Measurements from ENCODE around the gene SIVA1.

The SIVA1 gene

DNA sequence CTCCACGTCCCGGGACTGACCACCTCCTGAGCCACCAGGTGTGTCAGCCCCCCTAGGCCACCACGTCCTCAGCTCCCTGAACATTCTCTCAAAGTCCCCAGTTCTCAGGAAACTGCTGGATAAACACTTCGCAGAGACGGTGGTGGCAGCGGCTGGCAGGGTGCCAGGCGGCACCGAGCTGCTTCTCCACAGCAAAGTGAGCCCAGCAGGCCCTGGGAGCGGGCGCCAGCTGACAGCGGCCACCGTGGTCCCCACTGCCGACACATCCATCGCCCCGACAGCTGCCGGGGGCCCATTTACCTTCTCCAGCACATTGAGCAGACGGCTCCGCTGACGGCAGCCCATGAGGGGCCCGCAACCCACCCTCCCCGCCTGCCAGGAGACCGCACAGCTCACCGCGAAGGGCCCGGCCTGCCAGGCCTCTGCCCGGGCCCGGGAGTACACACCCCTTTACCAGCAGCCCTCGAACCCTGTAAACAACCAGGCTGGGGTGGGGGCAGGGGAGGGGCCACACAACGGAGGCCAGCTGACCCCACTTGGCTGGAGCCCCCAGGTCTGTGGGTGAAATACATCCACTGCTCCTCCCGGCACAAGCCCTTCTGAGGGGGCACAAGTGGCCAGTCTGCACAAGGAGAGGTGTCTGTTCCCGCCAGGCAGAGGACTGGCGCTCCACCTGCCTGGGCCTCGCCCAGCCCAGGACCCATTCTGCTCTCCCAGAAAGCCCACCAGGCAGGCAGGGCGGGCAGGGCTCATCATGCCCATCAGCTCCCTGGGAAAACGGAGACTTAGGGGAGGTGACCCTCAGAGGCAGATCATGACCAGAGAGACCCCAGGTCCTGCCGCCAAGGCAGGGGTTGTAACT, 32.1 kb downstream of the SIVA1 start:
- DNase-seq (ENCODE audit: low read depth) = no peak

DNA sequence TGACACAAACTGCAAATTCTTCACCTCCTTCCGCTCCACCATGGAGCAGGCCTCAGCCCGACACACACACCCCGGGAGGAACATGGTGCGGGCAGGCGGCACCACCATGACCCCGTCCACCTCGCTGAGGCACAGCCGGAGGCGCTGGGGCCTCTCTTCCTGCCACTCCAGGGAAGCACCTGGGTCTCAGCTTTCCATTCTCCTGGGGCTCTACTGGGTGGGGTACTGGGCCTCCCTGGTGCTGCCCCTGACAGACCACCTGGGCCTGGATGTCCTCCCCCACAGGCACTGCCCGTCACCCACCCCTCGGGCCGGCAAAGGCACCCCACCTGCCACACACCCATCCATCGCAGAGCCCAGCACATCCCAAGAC, 32.7 kb downstream of the SIVA1 start:
- no peak for DNase-seq (ENCODE audit: low read depth)

DNA sequence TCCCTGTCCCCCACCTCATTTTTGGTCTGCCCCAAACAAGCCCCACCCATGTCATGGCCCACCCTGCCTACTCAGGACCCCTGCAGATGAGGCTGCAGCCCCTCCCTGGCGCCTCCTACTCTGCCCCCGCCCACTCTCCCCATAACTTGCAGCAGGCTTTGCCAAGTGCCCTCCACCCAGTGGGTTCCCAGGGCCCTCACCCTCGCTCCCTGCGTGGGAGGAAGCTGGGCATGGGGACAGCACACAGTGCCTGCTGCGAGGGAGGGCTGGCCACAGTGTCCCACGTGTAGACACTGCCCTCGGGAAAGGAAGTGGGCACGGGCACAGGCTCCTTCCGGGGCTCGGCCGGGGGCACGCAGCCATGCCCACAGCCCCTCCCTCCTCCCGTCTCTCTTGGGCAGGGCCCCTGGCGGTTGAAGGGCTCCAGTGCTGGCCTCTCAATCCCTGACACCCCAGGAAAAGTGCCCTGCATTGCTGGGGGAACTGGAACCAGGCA, 33.2 kb downstream of the SIVA1 start:
- DNase-seq (ENCODE audit: low read depth) = no peak

DNA sequence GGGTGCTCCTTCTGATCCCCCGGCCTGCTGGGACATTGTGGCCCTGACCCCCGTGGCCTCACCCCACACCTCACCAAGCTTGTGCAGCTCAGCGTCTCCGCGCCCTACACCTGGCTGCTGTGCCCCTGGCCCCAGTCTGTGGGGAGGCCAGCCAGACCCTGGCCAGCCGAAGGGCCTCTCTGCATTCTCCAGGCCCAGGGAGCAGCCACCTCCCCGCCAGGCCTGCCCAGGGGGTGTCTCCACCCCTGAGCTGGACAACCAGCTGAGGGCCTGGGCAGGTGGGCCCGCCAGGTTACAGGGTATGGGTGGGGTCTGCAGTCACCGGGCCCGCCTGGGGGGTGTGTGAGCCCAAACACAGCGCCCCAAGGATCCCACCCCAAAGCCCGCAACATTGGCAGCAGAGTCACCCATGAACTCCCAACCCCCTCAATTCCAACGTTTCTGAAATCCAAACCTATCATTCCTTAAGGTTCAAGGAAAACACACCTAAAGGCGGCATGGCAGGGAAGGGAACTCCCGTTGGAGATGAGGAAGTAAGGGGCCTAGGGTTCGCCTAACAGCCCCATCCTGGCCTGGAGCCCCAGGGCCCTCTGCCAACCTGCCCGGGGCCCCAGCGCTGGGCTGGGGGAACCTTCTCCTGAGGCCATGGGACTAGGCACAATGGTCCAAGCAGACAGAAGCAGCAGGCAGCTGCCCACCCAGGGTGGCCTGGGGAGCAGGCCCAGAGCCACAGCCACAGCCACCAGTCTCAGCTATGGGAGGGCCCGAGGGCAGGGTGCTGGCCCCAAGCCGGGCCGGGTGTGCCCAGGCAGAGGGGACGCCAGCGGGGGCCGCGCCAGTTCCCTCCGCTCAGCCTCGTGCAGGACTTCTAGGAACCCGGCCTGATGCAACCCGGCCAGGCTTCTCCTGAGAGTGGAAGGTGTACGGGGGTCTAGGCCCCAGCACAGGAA, 34.1 kb downstream of the SIVA1 start:
- DNase-seq (ENCODE audit: low read depth) = no peak

DNA sequence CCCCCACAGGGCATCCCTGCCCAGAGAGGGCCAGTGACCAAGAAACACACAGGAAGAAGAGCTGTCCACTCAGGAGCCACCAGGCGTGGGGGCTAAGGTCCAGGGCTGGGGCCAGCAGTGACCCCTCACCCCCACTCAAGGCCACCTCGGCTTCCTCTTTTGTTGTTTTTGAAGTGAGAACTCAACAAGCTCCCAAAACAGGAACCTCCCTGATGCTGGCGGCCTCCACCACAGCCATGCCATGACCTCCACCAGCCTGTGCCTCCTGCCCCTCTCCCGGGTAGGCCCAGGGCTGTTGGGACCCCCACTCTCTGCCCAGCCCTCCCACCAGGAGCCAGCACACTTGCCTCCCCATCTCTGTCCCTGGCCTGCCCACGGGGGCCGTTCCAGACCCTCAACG, 34.8 kb downstream of the SIVA1 start:
- DNase-seq (ENCODE audit: low read depth) = no peak

DNA sequence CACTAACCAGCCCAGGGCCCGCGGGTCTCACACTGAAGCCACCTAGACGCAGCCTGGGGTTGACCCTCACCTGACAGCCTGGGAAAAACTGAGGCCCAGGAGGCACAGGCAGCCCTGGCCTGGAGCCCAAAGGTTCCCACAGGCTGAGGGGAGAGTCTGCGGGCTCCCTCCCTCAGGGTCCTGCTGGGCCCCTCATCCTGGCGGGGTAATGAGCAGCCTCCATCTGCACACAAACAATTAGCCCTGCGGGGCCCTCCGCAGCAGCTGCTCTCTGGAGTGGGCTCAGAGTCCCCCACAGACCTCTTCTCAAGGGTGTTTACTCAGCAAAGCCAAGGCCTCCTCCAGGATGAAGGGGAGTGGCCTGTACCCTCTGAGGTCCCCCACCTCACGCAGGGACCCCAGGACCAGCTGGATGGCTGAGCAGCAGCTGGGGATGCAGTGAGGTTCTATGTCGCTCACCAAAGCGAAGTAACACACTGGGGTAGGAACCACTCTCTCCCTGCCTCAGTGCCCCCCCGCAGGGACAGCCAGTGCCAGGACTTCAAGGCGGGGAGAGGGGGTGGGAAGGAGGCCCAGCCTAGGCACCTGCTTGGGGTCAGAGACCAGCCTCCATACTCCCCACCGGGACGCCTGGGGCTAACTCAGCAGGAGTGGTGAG, 35.3 kb downstream of the SIVA1 start:
- DNase-seq (ENCODE audit: low read depth) = no peak

DNA sequence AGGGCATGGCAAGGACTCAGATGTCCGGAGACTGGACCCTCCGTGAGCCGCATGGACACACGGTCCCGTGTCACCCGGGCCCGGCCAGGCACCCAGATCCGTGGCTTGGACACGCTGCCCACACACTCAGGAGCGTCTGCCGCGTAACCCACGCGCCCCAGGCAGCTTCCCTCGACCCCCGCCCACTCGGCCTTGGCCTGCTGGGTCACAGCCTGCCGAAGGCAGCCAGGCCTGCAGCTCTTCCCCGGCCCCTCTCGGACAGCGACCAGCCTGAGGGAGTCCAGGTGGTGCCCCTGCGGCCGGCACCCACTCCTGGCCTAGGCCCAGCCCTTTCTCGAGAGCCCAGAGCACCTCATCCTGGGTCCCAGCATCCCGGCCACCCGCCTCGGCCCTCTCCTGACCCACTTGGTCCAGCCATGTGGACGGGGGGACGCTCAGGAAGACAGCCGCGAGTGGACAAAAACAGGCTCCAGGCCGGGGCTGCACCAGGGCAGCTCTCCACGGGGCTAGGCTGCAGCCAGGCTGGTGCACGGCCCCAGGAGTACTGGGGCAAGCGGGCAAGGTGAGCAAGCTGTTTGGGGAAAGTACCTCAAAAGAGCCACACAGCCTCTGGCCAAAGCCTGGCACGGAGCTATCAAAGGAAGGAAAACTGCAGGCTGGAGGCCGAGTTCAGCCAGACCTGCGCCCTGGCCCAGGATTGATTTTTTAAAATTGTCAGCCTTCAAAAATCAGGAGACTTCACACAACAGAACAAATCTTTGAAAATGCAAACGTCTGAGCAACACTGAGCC, 36.1 kb downstream of the SIVA1 start:
- no peak for DNase-seq (ENCODE audit: low read depth)

DNA sequence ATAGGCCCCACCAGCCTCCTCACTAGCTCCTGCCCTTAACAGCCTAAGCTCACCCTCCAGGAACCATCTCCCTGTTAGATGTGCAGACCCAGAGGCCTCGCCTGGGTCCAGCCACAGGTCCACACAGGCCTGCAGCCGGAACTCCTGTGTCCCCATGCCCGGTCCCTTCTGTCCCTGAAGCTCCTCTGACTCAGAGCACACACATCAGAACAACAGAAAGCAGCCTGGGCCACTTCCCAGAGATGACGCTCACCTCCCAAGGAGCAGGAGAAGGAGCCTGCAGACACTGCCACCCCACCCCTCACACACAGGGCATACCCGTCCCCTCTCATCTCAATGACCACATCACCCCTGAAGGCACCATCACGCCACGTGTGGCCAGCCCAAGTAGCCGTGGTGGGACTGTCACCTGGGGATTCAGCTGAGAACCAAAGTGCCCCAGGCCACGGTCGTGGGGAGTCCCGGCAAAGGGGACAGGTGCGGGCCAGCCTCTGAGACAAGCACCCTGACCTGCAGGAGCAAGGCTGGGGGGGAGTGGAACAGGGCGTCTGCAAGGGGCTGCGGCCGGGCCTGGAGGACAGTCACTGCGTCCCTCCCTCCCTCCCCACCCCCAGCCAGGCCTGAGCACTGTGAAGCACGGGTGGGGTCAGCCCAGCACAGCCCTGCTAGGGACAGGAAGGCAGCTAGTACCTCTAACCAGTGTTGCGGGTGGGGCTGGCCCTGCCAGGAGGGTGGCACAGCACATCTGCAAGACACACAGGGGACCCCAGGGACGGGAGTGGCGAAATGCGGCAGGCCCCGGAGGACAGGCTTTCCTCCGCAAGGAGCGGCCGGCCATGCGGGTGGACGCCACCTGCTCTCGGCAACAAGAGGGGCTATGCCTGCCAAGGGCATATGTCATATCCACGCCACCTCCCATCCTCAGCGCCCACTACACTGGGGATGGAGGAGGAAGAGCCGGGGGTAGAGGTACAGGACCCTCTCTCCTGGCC, 37.1 kb downstream of the SIVA1 start:
- no peak for DNase-seq (ENCODE audit: low read depth)

DNA sequence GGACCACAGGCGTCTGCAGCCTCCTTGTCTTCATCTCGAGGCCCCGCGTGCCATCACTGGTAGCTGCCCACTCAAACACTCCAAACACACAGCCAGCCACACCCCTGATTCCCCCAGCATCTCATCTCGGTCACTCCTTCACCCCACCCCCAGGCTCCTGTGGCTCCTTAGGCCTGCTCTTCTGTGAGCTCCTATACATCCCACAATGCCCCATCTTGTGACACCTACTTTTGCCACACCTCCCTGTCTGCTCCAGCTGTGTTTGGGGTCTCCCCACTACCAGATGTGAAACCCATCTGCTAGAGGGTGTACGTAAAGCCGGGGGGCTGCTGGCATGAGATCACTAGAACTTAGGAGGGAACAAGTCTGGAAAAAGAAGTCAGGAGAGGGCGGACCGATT, 38.5 kb downstream of the SIVA1 start:
- DNase-seq (ENCODE audit: low read depth) = no peak

DNA sequence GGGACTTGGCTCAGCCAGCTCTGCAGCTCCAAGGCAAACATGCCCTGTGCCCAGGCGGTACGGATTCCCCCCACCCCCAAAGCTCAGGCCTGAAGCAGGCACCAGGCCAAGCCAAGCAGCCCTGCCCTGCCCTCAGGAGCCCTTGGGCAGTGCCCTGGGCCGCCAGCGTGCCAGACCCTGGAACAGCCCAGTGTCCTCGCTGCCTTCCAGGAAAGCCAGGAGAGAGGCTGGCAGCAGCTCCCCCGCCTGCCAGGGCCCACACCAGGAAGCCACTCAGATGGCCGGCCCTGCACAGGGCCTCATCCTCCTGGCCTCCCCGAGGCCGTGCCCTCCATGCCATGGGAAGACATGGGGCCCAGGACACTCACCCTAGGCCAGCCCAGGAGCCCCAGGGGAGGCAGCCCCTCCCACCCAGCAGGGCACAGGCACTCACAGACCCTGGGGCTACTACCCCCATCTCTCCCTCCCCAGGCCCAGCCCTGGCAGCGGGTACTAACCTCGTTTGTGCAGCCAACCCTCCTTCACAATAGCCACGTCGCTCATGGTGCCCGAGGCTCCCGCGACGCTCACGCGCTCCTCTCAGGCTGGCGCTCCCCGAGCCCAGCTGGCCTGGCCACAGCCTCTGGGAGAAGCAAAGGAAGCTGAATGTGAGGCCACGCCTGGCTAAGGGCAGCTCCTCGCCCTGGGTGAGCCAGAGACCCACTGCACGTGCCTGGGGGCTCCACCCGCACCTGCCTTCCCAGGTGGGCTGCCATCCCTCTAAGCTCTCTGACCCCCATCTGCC, 39.3 kb downstream of the SIVA1 start:
- DNase-seq (ENCODE audit: low read depth) = no peak

DNA sequence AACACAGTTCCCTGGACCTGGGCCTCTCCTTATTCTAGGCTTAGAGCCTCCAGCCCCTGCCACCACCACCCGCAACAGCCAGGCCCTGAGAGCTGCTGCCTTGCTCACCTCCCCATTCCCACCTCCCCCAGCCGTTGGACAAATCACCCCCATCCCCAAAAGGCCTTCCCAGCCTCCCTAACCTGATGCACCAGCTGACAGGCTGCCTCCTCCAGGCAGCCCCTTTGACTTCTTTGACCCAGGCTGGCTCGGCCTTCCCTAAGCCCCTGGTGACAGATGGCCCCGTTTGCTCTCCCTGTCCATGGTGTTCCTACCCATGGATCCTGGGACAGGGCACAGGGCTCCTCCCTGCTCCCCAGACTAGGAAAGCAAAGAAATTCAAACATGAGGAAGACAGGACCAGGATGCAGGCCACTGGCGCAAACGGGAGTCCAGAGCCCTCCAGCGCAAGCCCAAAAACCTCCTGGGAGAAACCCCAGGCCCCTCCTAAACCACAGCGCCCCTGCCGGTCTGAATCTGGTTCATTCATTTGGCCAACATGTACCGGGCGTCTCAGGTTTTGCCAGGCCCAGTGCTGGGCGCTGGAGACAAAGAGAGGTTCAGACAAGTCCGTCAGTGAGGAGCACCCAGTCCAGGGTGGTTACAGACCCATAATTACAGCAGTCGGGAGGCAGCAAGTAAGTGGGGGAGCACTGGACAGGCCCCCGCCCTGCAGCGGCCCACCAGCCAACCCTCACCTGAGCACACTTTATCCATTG, 40.2 kb downstream of the SIVA1 start:
- DNase-seq (ENCODE audit: low read depth) = no peak

DNA sequence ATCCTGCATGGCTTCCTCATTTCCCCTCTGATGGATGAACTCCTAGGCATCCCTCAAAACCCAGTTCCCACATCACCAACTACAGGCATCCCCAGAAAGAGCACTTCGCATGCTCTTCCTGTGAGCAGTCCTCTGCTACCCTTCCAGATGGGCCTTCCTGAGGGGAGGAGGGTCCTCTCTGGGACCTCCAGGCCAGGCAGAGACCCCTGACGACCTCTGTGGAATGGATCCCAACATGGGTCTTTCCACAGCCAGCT, 40.7 kb downstream of the SIVA1 start:
- DNase-seq (ENCODE audit: low read depth) = no peak

DNA sequence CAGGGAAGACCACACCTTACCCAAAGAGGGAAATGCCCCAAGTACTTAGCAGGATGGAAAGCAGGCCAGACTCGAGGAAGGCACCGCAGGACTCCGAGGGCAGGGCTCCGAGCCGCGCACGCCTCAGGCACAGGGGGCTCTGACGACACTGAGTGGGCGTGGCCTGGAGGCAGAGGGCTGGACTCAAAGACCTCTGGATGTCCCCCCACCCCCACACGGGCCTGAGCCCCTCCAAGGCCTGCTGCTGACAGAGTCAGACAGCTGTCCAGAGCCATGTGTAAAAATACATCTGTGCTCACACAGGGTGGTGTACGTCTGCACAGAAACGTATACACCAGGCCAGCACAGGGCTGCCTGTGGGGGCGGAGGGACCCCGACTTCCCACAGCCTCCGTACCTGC, 41.2 kb downstream of the SIVA1 start:
- no peak for DNase-seq (ENCODE audit: low read depth)

DNA sequence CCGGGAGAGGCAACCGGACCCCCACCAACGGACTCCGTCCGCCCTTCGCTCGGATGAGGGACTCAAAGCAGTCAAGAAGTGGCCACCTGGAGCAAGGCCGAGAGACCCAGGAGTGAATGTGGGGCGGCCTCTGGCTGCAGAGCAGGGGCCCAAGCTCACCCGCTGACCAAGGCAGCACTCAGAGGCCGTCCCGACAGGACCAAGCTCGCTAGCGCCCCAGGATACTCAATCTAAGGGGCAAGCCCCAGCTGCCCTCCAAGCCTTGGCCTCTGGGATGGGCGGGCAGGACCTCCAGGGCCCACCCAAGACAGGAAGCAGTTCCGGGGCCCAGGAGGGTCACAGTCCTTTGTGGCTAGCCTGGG, 41.7 kb downstream of the SIVA1 start:
- DNase-seq (ENCODE audit: low read depth) = no peak

DNA sequence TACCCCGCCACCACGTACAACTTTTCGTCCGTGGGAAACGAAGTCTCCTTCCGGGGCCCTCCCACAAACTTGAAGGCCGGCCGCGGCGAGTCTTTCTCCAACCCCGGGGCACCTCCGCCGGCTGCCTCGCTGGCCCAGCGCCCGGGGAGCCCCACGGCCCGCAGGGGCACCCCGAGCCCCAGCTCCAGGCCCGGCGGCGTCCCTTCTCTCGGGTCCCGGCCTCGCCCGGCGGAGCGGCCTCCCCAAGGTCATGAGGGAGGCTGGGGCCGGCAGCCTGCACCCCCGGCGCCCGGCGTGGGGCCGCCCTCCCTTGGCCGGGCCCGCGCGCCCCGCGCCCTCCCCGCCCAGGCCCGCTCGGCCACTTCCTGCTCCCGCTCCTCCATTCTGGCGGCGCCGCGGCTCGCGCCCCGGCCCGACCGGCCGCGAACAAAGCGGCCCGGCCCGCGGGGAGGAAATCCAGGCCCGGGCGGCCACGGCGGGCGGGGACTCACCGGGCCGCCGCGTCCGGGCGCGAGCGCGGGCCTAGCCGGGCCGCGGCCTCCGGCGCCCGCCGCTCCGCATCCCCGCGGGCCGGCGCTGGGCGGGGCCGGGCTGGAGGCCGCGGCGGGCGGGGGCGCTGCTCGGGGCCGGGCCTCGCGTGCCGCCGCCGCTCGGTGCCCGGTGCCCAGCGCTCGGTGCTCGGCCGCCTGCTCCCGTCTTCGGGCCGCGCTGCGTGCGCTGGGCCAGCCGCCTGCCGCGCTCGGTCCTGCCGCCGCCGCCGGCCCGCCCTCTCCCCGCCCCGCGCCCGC, 42.2 kb downstream of the SIVA1 start, which contains the start of gene AKT1:
AKT1 (minus strand) TSS at position 756 of the 788 bp plus-strand sequence. CDS start 3,105 bp downstream, outside the sequence.
- DNase-seq (ENCODE audit: low read depth) = no peak

DNA sequence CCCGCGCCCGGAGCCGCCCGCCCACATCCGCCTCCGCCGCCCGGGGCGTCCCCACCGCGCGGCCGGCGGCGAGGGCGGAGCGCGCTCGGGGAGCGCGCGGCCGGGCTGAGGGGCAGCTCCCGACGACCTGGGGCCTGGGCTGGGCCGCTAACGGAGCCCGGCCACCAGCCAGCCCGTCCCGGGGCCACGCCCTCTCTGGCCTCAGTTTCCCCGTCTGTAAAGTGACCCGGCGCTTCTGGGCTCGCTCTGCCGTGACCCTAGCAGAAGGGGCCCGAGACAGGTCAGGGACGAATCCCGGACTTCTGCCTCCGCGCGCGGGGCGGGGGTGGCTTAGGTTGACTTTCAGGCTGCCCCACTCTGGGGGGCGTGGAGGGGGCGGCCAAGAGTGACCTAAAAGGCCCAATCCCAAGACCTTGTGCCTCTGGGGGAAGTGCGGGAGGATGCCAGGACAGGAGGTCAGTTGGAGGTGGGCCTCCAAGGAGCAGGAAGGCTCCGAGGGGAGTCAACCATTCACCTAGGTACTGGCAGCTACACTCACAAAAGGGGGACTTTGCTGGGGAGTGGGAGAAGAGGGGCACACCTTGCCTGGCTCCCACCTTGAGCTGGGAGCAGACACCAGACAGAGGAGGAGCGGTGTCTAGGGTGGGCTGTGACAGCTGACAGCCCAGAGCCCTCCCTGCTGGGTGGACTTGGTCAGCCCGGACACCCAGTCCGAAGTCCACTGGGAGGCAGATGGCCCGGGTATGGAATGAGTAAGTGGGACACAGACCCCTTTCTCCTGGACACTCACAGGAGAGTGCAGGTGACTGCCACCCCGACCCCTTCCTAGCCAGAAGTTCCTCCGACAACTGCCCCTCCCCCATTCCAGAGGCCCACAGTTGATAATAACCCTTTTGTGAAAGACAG, 43.1 kb downstream of the SIVA1 start:
- no peak for DNase-seq (ENCODE audit: low read depth)

DNA sequence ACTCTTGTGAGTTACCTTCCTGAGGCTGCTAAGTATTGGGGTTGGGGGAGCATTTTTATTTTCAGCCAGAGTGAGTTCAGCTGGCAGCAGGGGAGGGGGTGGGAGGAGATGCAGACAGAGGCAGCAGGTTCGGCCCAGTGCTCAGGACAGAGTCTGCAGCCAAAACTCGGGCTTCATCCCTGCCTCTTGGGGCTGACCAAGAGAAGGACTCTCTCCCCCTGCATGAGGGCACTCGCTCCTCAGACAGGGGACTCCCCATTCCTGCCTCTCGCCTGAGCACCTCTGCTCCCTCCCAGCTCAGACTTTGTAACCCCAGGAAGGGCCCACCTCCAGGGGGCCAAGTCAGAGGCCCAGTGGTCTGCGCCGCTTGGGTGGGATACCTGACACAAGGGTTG, 43.7 kb downstream of the SIVA1 start:
- DNase-seq (ENCODE audit: low read depth) = no peak

Data from stimulated activated CD8-positive, alpha-beta memory T cell treated with anti-CD3 and anti-CD28 coated beads, Interleukin-7, amount 100 ng/mL, for 24 hours (primary cell).